Stimulated activated CD8-positive, alpha-beta memory T cell treated with anti-CD3 and anti-CD28 coated beads, Interleukin-4, amount 100 ng/mL, for 4 hours (primary cell): ENCODE data around the gene TTC12.

Experiments
- DNase-seq, 2 donors: peaks; one replicate each; pipeline ENCODE4 v3.0.0-alpha.2; 2020; ENCODE audit warnings: low read depth in 2 of 2, low spot score in 1 of 2

The TTC12 gene, protein sequence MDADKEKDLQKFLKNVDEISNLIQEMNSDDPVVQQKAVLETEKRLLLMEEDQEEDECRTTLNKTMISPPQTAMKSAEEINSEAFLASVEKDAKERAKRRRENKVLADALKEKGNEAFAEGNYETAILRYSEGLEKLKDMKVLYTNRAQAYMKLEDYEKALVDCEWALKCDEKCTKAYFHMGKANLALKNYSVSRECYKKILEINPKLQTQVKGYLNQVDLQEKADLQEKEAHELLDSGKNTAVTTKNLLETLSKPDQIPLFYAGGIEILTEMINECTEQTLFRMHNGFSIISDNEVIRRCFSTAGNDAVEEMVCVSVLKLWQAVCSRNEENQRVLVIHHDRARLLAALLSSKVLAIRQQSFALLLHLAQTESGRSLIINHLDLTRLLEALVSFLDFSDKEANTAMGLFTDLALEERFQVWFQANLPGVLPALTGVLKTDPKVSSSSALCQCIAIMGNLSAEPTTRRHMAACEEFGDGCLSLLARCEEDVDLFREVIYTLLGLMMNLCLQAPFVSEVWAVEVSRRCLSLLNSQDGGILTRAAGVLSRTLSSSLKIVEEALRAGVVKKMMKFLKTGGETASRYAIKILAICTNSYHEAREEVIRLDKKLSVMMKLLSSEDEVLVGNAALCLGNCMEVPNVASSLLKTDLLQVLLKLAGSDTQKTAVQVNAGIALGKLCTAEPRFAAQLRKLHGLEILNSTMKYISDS

GRCh38 chr11:113314389-113315301, at the start of gene TTC12:
Gene TTC12 (plus strand): TSS chr11:113314583. CDS start chr11:113316258, 1,675 bp downstream.
- DNase-seq: peak; percentile 71 to 83

DNA sequence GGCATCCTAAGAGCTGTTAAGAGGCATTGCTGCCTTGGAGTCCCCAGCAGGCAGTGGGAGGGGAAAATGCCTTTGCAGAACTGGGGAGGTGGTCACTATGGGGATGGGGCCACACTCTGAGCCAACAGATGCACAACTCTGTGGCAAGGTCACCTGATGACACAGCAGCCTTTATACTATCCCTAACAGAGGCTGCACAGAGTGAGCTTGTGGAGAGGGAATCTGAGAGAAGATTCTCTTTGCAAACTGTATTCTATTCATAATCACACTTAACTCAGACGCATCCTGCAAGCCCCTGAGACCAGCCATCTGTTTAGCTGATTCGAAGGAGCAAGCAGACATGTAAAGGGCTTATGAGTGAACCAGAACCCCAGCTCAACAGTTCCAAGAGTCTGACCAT, 49.0 kb upstream of the TTC12 start:
- DNase-seq: no peak

DNA sequence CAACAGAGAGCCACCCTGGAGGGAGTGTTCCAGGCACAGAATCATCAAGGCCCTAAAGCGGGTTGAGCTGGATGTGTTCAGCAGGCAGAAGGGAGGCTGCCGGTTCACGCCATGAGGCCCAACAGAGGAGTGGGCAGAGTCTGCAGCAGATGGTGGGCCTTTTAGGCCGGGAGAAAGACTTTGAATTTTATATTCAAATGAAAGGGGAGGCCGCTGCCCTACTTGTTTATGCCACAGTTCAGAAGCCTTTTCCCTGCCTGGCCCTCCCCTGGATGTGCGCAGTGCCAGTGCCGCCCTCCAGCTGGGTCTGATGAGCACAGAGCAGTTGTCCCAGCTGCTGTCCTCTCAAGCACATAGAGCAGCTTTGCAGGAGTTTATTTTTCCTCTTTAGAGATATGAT, 46.9 kb upstream of the TTC12 start:
- DNase-seq: no peak

GRCh38 chr11:113269096-113269495, 45.3 kb upstream of the TTC12 start:
- no peak for DNase-seq

GRCh38 chr11:113269636-113270035, 44.7 kb upstream of the TTC12 start:
- no peak for DNase-seq

- DNase-seq: no peak
Observed at GRCh38 chr11:113270080-113270479, 44.3 kb upstream of the TTC12 start.

GRCh38 chr11:113271551-113272245, 42.7 kb upstream of the TTC12 start:
- DNase-seq: no peak

GRCh38 chr11:113272281-113272680, 42.1 kb upstream of the TTC12 start:
- DNase-seq: no peak

- no peak for DNase-seq
Observed at GRCh38 chr11:113272927-113273615, 41.3 kb upstream of the TTC12 start.

GRCh38 chr11:113273720-113274119, 40.7 kb upstream of the TTC12 start:
- no peak for DNase-seq

GRCh38 chr11:113274713-113275582, 39.4 kb upstream of the TTC12 start:
- DNase-seq: no peak

DNA sequence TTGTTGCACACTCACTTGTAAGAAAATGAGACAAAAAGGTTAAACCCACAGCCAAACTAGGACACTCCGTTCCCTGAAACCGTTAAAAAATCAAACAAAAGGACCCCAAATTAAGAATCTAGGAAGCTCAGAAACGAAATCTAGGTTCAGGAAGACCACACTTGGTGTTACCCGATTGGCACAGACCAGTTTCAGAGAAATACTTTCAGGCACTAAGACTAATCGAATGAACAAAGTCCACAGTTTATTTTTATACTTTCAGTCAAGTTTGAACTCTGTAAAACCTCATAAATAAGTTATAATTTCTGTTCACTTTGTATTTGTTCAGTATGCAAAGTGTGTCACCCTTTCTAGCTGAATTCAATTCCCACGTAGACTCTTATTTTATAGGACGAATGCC, 38.8 kb upstream of the TTC12 start:
- DNase-seq: no peak

GRCh38 chr11:113276466-113276865, 37.9 kb upstream of the TTC12 start:
- DNase-seq: no peak

DNA sequence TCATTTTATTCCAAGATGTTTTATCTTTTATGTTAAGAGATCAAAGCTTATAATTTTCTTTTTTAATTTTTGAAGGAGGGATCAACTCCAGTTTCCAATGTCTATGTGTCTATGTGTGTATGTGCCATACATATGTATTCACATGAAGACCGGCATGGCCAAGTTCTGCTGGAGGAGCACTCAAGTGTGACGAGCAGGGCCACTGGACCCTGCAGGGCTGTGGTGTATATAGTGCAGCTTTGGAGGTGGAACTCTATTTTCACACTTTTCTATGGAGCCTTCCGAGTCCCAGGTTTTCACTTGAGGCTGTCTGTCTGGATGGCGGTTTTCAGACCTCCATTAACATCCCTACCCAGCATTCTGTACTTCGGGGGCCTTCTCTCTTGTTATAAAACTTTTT, 36.5 kb upstream of the TTC12 start:
- no peak for DNase-seq

DNA sequence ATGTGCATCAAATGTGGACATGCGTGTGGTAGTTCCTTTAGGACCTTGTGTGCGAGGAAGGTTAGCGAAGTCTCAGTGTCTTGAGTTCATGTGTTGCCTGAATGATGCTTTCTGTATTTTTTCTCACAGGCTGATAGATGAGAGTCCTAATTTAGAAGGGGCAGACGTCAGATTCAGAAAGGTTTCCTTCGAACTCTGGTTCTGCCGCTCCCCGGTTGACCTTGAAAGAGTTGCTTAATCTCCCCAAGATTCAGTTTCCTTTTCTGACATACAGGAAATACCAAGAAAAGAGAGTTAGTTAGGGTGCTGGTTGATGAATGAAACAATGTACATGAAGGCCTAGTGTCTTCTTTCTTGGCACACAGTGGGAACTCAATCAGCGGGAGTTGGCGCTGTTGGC, 35.9 kb upstream of the TTC12 start:
- no peak for DNase-seq

- DNase-seq: no peak
Observed at GRCh38 chr11:113278925-113279324, 35.5 kb upstream of the TTC12 start.

- DNase-seq: no peak
Observed at GRCh38 chr11:113279591-113279990, 34.8 kb upstream of the TTC12 start.

GRCh38 chr11:113281052-113281725, 33.2 kb upstream of the TTC12 start:
- DNase-seq: no peak
